A673 (cell line): Measurements from ENCODE around the gene AURKAIP1.

ENCODE experiments used
- CTCF ChIP-seq: fragments of 300-800, 200-600 bp; sonication (generic); conservative IDR thresholded peaks from 2 replicates; pipeline ENCODE4 v1.5.1; 2017; ENCODE audit warnings: low read depth, mild to moderate bottlenecking, antibody characterized with exemption, low read length, moderate library complexity, mixed read lengths
- EZH2 ChIP-seq: fragments of 200-600 bp; sonication (generic); IDR thresholded peaks from 2 replicates; pipeline ENCODE4 v1.6.1; 2017; ENCODE audit warnings: borderline replicate concordance, low read depth, mild to moderate bottlenecking, mixed read lengths, antibody characterized with exemption, low read length; ENCODE audit not compliant: poor library complexity, severe bottlenecking

- TF ChIP-seq CTCF (no peak), EZH2 (no peak)
Measured at GRCh38 chr1:1330366-1331067, 44.5 kb downstream of the AURKAIP1 start.
